Measurements from ENCODE around the gene ZNG1B. TPM values are rescaled to one million over a fixed set of nuclear protein-coding genes. Genes with fewer than 3 reads are reported as not detected.
"Not testable (repeated sequence)": the region's sequence is repeated elsewhere in the genome, so short reads cannot be mapped to it uniquely, and the experiment has no call there.

The ZNG1B gene
- polyA plus RNA-seq (ENCODE audit: insufficient read length), result 45.3 TPM

DNA sequence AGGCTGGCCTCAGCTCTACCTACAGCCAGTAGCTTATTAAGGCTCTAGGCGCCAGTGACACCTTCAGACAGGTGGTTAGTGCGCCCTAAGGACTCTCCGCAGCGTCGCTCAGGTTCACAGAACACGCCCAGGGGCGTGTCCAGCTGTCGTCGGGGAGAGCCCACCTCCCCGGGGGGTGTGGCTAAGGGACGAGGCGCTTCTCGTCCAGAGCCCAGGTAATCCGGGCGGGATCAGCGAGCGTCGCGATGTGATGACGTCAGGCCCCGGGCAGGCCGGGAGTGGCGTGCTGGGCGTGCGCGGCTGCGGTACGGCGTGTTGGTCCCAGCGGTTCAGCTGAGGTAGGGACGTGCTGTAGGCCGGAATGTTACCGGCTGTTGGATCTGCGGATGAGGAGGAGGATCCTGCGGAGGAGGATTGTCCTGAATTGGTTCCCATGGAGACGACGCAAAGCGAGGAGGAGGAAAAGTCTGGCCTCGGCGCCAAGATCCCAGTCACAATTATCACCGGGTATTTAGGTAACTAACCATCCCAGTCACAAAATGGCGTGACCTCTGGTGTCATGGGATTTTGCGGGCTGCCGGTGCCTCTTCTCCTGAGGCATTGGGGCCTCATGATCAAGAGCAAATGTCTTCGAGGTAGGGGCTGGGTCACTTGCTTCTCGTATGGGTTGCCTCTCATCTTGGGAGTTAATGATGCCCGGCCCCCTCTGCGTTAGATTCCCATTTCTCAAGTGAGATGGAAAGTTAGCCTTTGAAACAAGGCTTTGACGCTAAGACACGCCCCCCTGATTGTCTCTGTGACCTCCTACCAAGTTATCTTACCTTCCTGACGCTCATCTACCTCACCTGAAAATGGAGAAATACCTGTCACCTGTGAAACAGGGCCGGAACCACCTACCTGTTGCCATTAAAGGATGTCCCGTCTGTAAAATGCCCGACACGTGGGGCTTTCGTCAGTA is at the start of gene ZNG1B:
Gene ZNG1B, plus strand, starts transcription at position 184 of the 958 bp plus-strand sequence. Its CDS starts 178 bp downstream, at position 362.
- DNase-seq (ENCODE audit: low read depth), result not testable (repeated sequence)

DNA sequence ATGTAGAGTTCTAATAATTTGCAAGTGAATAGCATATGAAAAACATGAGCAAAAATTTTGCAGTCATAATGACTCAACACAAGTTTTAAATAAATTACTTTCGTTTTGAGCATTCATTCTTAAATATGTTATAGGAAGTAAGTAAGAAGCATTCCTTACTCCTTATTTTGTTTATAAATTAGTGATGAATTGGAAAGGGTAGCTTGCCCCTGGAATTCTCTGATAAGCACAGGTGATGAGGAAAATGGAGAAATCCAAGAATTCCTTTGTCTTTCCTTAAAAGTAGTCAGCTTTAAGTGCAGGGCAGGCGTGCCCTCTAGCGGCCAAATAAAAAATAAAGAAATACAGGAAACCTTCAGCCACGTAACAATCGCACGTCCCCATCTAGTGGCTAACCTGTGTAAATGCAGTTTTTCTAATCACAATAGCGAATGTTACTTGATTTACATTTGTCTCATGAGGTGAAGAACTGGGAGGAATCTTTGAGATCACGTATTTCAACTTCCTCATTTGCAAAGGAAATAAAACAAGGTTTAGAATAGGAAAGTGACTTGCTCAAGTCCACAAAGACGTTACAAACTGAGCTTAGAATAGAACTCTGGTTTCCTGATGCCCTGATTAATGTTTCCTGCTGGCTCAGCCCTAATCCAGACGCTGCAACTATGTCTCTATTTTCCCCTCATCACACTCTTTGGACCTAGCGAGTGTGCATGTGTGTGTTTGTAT is 47.2 kb upstream of the ZNG1B start:
- peak; percentile 72 for DNase-seq (ENCODE audit: low read depth)

DNA sequence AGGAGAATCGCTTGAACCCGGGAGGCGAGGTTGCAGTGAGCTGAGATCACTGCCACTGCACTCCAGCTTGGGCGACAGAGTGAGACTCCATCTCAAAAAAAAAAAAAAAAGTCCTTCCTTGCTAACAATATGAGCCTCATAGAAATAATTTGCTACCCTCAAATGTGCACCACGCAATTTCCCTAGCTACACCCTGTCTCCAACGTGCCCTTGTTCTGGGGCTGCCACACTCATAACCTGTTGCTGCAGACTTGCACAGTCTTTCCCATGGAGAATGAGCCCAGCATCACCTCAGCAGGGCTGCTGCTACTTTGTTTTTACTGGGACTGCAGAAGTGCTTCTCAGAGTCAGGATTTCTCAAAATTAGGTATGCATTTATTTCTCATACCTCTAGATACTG is 46.4 kb upstream of the ZNG1B start:
- no peak for DNase-seq (ENCODE audit: low read depth)

DNA sequence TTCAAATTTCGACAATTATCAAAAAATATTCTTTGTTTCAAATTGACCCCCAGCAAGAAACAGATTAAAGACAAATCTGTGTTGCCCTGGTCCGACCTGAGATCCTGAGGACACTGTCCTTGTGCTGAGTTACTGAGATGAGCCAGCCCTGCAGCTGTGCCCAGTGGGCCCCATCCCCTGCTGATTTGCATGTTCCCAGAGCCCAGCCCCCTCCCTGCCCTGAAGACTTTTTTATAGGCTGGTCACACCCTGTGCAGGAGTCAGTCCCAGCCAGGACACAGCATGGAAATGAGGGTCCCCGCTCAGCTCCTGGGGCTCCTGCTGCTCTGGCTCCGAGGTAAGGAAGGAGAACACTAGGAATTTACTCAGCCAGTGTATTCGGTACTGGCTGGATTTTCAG is 31.4 kb upstream of the ZNG1B start:
- DNase-seq (ENCODE audit: low read depth), result no peak

DNA sequence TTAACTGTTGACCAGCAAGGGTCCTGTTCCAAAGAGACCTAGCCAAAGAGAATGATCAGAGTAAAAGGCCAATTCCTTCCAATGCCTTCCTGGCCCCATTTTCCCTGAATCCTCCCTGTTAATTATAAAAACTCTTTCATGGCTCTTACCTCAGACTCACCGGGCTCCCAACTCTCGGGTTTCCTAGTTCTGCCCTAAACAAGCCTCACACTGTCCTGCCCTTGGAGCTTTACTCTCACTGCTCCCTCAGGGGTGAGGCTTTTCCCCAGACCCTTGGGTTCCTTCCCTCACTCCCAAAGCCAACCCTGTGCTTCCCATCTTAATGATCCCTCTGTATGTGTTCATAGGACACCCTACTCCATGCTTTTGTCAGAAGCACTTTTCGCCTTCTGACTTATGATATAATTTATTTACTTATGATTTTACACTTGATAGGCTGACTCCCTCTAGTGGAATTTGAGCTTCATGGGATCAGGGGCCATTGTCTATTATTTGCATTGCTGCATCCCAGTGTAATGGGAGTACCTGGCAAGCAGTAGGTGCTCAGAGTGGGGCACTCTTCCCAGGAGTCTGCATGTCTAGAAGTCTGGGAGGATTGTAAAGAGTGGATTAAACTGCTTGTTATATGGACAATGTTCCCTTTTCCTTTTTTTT is 29.9 kb upstream of the ZNG1B start:
- DNase-seq (ENCODE audit: low read depth), result no peak

DNA sequence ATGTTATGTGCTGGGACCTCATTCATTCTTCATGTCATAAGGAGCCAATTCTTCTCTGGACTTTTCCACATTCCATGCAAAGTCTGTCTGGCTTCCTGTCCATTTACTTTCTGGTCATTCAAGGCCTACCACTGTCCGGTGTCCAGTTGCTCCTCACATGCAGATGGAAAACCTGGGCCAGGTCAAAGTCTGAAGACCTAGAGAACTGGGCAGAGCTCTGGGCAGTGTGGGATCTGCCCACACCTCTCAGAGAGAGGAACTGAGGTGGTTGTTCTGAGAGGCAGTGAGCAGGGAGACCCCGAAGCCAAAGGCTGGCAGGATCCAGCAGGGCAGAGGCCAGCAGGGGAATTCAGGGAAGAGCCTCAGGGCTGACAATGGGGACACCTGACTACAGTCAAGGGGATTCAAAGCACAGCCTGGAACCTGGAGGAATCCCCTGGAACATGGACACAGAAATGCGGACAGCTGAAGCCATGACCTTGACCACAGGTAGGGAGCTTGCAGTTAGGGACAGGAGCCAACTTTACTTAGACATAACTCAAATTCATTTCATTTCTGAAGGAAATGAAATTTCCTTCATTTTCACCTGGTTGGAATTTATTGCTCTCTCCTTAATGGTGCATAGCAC is 25.7 kb upstream of the ZNG1B start:
- not testable (repeated sequence) for DNase-seq (ENCODE audit: low read depth)

DNA sequence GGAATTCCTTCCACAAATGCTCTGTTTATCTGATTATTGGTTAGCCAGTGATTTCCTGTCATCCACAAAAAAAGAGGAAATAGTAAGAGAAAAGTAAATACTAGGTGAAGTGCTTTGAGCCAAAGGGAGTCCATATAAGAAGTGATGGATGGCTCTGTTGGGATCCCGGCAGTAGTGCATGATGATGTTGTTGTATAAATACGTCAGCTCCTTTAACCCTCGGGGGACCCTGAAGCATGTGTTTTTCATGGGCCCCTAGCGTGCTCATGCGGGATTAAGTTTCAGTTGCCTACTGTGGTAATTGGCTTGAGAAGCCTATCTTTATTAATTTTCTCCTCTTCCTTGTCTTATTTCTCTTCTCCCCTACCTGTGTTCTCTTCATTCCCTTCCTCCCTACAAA is 24.7 kb upstream of the ZNG1B start:
- not testable (repeated sequence) for DNase-seq (ENCODE audit: low read depth)

DNA sequence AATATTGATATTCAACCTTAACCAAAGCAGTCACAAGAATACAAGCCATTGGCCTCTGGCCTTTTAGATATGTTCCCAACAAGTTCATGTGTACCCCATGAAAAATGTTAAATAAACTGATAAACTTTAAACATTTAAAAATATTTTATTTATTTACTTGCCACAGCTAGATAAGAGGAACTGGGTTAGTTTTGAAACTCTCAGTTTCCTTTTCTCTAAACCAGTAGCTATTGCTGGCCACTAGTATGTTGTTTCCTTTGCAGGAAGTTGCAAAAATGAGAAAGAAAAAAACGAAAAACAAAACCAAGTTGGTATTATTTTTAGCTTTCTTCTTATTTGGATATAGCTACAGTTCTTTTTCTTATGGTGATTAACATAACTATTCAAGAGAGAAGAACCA is 5.7 kb upstream of the ZNG1B start:
- DNase-seq (ENCODE audit: low read depth), result not testable (repeated sequence)

DNA sequence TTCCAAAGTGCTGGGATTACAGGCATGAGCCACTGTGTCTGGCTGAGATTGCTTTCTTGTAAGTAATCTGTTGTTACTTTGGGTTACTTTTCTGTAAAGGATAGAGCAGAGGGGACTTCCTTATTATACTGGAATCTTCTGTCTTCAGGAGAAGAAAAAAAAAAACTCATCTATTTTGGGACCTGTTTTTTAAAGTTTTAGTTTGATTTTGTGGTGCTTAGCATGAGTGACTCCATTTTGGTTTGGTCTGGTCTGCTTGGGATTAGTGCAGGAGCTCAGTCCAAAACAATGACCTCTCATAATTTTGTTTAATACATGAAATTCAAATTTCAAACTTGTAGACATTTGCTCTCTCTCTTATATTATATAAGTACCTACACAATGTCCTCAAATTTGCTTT is 4.0 kb upstream of the ZNG1B start:
- not testable (repeated sequence) for DNase-seq (ENCODE audit: low read depth)

DNA sequence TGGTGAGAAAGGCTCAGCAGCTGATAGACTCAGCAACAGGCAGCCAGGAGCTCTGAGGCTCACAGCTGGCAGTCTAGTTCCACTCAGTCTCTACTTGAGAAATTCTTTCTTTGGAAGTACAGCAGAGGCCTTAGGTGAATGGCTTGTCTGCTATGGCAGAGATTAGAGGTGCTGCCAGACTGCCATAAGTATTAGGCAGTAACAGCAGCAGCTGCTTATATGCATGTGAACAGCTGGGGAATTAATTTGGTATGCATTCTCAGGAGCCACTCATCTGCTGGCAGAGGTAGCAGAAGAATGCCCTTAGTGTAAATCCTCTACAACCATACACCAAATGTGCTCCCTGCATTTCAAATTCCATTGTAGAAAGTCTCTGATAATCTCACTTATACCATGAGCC is 28.3 kb downstream of the ZNG1B start:
- DNase-seq (ENCODE audit: low read depth), result not testable (repeated sequence)

DNA sequence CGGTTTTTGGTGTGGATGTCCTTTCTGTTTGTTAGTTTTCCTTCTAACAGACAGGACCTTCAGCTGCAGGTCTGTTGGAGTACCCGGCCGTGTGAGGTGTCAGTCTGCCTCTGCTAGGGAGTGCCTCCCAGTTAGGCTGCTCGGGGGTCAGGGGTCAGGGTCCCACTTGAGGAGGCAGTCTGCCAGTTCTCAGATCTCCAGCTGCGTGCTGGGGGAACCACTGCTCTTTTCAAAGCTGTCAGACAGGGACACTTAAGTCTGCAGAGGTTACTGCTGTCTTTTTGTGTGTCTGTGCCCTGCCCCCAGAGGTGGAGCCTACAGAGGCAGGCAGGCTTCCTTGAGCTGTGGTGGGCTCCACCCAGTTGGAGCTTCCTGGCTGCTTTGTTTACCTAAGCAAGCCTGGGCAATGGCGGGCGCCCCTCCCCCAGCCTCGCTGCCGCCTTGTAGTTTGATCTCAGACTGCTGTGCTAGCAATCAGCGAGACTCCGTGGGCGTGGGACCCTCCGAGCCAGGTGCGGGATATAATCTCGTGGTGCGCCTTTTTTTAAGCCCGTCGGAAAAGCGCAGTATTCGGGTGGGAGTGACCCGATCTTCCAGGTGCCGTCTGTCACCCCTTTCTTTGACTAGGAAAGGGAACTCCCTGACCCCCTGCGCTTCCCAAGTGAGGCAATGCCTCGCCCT is 39.3 kb downstream of the ZNG1B start:
- DNase-seq (ENCODE audit: low read depth), result not testable (repeated sequence)

DNA sequence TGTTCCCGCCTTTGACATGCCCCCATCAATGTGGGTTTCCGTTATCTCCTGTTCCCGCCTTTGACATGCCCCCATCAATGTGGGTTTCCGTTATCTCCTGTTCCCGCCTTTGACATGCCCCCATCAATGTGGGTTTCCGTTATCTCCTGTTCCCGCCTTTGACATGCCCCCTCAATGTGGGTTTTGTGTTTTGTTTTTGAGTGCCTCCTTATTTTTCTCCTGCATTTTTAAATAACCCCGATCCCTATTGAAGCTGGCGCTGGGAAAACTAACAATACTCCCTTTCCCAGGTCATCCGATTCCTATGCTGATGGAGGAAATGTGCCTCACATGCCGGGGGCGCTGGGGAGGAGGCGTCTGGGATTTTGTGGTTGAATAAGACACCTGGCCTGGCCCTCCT is 59.0 kb downstream of the ZNG1B start:
- not testable (repeated sequence) for DNase-seq (ENCODE audit: low read depth)

DNA sequence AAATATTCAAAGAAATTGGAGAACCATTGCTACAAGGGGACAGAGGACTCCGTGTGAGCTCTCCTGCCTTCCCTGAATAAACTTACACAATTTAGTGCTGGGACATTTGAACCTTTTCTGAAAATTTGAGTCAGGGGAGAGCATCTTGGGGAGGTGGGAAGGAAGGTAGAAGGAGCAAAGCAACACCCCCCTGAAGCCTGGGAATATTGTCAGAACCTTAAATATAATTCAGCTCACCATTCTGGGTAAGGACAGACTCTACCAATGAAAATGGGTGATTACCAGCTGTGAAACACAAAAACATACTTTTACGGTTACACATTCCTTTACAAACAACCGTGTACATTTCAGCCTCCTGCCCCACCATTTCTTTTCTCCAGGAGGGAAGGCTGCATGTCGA is 60.9 kb downstream of the ZNG1B start, which contains the start of gene FOXD4L1:
Gene FOXD4L1, plus strand, starts transcription at position 301 of the 400 bp plus-strand sequence. CDS start 592 bp downstream, outside the sequence.
- DNase-seq (ENCODE audit: low read depth), result not testable (repeated sequence)

DNA sequence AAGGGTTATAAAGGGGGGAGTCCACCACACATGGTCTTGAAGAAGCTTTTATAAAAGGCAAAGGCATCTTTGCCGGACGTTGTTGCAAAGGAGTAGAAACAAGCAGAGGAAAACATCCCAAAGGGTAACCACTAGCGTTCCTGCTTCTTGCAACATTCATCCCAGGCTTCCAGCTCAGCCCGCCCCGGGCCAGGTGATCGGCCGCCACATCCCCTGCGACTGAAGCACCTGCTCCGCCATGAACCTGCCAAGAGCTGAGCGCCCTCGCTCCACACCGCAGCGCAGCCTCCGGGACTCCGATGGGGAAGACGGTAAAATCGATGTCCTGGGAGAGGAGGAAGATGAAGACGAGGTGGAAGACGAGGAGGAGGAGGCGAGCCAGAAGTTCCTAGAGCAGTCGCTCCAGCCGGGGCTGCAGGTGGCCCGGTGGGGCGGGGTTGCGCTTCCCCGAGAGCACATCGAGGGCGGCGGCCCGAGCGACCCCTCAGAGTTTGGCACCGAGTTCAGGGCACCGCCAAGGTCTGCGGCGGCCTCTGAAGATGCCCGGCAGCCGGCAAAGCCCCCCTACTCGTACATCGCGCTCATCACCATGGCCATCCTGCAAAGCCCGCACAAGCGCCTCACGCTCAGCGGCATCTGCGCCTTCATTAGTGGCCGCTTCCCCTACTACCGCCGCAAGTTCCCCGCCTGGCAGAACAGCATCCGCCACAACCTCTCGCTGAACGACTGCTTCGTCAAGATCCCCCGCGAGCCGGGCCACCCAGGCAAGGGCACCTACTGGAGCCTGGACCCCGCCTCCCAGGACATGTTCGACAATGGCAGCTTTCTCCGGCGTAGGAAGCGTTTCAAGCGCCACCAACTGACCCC is 61.8 kb downstream of the ZNG1B start:
- not testable (repeated sequence) for DNase-seq (ENCODE audit: low read depth)

DNA sequence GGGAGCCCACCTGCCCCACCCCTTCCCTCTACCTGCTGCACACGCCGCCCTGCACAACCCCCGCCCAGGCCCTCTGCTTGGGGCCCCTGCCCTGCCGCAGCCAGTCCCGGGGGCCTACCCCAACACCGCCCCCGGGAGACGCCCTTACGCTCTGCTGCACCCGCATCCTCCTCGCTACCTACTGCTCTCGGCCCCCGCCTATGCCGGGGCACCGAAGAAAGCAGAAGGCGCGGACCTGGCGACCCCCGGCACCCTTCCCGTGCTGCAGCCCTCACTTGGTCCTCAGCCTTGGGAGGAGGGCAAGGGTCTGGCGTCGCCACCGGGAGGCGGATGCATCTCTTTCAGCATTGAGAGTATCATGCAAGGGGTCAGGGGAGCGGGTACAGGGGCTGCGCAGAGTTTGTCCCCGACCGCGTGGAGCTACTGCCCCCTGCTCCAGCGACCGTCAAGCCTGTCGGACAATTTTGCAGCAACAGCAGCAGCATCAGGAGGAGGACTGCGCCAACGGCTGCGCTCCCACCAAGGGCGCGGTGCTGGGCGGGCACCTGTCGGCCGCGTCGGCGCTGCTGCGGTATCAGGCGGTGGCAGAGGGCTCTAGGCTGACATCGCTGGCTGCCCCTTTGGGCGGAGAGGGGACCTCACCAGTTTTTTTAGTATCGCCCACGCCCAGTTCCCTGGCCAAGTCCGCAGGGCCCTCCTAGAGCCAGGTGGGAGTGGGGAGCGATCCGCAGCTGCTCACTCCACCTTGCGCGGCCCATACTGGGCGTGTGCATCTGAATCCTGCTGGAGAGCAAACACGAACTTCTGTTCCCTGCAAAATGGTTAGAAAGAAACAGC is 62.6 kb downstream of the ZNG1B start:
- DNase-seq (ENCODE audit: low read depth), result not testable (repeated sequence)

DNA sequence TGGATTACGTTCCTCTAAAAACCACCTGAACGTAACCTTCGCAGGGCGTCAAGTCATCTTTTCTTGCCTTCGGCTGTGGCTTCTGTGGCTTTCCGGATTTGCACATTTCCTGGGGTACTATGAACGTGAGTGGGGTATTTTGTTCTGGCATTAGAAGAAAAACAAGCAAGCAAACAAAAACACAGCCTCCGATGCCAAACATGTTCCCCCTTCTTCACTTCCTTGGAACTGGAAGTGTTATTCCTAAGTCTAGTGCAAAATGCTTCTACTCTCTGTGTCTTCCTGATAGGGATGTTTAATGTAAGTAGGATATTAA is 63.2 kb downstream of the ZNG1B start:
- not testable (repeated sequence) for DNase-seq (ENCODE audit: low read depth)

DNA sequence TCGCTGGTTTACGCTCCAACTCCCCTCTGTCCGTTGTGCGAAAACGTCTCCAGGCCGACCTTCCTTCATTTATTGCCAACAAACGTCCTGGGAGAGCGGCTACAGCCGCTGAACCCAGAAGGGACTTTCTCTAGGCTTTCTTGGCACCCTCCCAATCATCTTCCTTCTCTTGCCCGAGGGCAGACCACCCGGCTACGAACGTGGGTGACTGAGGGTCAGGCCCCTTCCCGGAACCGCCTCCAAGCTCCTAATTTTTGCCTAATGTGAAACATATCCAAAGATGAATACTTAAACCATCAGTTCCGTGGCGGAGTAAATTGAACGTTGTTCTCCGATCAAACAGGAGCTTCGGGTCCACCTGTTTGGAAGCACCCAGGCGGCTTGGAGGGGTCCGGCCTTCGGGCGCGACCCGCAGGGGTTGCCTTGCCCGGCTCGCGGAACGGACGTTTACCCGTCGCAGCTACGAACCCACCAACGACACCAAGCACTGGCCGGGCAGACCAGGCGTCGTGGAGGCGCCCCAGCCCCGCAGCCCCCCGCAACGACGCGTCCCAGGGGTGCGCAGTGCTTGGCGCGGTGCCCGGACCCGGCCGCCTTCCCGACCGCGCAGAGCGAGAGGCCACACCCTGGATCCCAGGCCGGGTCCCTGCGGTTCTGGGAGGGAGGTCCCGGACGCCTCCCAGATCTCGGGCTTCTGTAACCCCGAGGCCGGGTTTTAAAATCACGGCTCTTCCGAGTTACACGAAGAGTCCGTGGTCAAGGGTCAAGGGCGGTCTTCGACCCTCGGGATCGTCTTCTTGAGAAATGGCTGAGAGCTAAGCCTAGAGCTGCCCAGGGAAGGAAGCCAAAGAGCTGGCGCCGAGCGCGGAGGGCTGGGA is 65.0 kb downstream of the ZNG1B start:
- DNase-seq (ENCODE audit: low read depth), result not testable (repeated sequence)
